Fibroblast of upper back skin (primary cell): Measurements from ENCODE around the gene TSHZ2.
A peak's percentile ranks its signal among the peaks of the same experiment; 100 is the strongest.
"Not testable (repeated sequence)": the region's sequence is repeated elsewhere in the genome, so short reads cannot be mapped to it uniquely, and the experiment has no call there.

ENCODE experiments used
- DNase-seq: peaks from one replicate; pipeline ENCODE4 v3.0.0-alpha.2; 2013

TSHZ2 gene

DNA sequence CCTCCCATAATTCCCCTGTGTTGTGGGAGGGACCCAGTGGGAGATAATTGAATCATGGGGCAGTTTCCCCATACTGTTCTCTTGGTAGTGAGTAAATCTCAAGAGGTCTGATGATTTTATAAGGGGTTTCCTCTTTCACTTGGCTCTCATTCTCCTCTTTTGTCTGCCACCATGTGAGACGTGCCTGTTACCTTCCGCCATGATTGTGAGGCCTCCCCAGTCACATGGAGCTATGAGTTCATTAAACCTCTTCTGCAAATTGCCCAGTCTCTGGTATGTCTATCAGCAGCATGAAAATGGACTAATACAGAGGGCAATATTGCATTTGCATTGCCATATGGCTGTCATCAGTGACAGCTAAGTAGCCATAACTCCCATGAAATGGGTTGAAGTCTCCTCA lies 558.3 kb downstream of the TSHZ2 start:
- DNase-seq: no peak

DNA sequence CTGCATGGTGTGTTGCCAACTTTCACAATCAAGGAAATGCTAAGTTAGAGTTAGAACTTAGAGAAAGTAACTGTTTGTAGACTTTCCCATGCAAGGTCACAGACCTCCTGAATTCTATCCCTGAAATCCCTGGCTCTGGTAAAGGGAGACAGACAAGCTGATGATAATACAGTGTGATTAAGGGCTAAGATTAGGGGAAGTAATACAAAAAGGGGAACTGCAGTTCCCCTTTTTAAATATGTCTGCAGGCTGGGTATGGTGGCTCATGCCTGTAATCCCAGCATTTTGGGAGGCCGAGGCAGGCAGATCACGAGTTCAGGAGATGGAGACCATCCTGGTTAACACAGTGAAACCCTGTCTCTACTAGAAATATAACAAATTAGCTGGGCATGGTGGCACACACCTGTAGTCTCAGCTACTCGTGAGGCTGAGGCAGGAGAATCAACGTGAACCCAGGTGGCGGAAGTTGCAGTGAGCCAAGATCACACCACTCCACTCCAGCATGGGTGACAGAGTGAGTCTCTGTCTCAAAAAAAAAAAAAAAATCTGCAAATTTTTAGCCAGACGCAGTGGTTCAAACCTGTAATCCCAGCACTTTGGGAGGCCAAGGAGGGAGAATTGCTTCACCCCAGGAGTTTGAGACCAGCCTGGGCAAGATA lies 560.6 kb downstream of the TSHZ2 start:
- DNase-seq: not testable (repeated sequence)

DNA sequence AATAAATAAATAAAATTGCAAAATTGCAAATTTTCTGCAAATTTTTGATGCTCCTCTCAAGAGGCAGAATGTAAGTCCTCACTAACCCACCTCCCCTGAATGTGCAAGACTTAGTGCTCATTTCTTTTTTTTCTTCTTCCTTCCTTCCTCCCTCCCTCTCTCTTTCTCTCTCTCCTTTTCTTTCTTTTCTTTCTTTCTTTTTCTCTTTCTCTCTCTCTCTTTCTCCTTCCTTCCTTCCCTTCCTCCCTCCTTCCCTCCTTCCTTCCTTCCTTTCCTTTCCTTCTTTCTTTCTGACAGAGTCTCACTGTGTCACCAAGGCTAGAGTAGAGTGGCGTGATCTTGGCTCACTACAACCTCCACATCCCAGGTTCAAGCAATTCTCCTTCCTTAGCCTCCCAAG lies 561.3 kb downstream of the TSHZ2 start:
- no peak for DNase-seq

DNA sequence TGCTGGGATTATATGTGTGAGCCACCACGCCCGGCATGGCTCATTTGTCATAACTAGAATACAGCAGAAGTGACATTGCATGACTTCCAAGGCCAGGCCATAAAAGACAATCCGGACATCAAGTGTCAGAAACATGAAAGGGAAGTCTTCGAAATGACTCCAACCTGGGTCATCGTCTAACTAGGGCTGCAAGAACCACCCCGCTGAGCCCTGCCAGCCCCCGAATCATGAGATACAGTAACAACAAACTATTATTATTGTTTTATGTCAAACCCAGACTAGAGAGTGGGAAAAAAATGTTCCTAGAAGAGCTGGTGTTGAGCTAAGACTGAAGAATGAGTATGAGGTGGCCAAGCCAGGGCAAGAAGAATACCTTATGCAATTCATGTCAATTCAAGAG lies 561.9 kb downstream of the TSHZ2 start:
- no peak for DNase-seq

DNA sequence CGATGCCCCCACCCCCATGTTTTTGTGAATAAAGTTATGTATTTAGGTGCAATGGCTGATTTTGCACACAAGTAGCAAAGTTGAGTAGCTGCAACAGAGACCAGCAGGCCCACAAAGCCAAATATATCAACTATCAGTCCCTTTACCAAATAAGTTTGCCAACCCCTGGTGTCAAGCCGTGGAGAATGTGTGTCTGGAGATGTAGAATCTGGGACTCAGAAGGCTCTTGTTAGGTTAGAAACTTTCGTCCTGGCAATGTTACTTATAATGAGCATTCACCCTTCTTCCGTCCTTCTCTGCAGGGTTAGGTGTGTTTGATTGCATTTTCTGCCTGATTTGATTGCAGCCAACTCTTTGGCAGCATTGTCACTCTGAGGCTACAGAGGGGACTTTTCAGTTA lies 563.7 kb downstream of the TSHZ2 start:
- no peak for DNase-seq

DNA sequence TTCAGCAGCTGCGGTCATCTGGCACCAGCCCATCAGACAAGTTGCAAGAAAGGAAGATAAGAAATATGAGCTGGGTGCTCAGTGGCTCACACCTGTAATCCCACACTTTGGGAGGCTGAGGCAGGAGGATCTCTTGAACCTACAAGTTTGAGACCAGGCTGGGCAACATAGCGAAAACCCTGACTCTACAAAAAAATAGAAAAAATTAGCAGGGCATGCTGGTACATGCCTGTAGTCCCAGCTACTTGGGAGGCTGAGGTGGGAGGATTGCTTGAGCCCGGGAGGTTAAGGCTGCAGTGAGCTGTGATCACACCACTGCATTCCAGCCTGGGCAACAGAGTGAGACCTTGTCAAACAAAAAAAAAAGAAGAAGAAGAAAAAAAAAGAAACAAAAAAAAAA lies 564.2 kb downstream of the TSHZ2 start:
- not testable (repeated sequence) for DNase-seq

DNA sequence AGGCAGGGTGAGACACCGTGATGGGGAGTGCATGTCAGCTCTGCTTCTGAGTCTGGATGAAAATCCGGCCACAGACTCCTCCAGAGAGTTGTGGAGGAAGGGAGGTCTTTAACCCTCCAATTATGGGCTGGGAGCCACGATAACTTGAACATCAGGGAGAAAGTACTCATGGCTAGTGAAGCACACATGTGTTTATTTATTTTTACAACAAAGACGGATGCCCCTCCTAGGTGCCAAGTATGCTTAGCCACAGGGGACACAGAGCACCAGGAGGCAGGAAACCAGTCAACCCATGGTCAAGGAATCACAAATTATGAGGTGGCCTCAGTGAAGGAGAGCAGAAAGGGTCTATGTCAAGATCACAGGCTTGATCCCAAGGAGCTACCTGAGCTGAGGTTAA lies 567.4 kb downstream of the TSHZ2 start:
- peak; percentile 28 for DNase-seq
